H1 (cell line): ENCODE measurements around the gene ONECUT3. TPM values are rescaled to one million over a fixed set of nuclear protein-coding genes. Genes with fewer than 3 reads are reported as not detected.
"Not testable (repeated sequence)": the region's sequence is repeated elsewhere in the genome, so short reads cannot be mapped to it uniquely, and the experiment has no call there.

Experiments used
- CTCF ChIA-PET: fragments of 300-600 bp; sonication (Branson Sonifier 250); formaldehyde crosslinking; loops from one replicate; lab custom pipeline; 2021; ENCODE audit not compliant: partially characterized antibody; lab: Charles Lee
- POLR2A ChIA-PET: fragments of 300-600 bp; sonication (Branson Sonifier 250); formaldehyde crosslinking; loops from one replicate; lab custom pipeline; 2021; ENCODE audit warnings: inconsistent platforms; ENCODE audit not compliant: partially characterized antibody; lab: Charles Lee
- DNase-seq, 2 experiments: peaks; one replicate each; pipeline versions ENCODE4 v3.0.0 to v3.0.0-alpha.2; 2010 to 2022; ENCODE audit warnings: low spot score in 2 of 2, low read depth in 1 of 2, mixed read lengths in 1 of 2
- FAIRE-seq: peaks from 2 replicates; lab custom pipeline; 2011; peaks lifted over from hg19 to GRCh38; lab: Jason Lieb, UNC
- H2AFZ ChIP-seq: 2 replicates; pipeline ENCODE4 v1.8.1; 2012; ENCODE audit warnings: low read length, inconsistent platforms
- H2AK5ac ChIP-seq: 2 replicates; pipeline ENCODE4 v1.6.1; 2013; ENCODE audit warnings: low read depth, low read length
- H2BK120ac ChIP-seq: replicated peaks from 2 replicates; pipeline ENCODE3; 2013; ENCODE audit warnings: low read depth, low read length, inconsistent platforms
- H2BK12ac ChIP-seq: 2 replicates; pipeline ENCODE4 v1.6.1; 2013; ENCODE audit warnings: low read depth, low read length
- H2BK15ac ChIP-seq: 2 replicates; pipeline ENCODE4 v1.6.1; 2013; ENCODE audit warnings: low read length
- H2BK20ac ChIP-seq: 2 replicates; pipeline ENCODE4 v1.6.1; 2013; ENCODE audit warnings: low read length
- H2BK5ac ChIP-seq: 2 replicates; pipeline ENCODE4 v1.6.1; 2013; ENCODE audit warnings: low read depth, low read length
- H3K14ac ChIP-seq: 2 replicates; pipeline ENCODE4 v1.6.1; 2013; ENCODE audit warnings: inconsistent platforms; ENCODE audit not compliant: insufficient read length
- H3K18ac ChIP-seq: 2 replicates; pipeline ENCODE4 v1.6.1; 2013; ENCODE audit warnings: low read length; ENCODE audit errors: extremely low read depth
- H3K23ac ChIP-seq: 2 replicates; pipeline ENCODE4 v1.6.1; 2013; ENCODE audit warnings: inconsistent platforms; ENCODE audit not compliant: insufficient read length
- H3K23me2 ChIP-seq: 2 replicates; pipeline ENCODE4 v1.6.1; 2013; ENCODE audit warnings: low read depth, low read length
- H3K27ac ChIP-seq: 2 replicates; pipeline ENCODE4 v1.6.1; 2011; ENCODE audit warnings: low read depth, low read length, inconsistent platforms
- H3K27me3 ChIP-seq, 4 experiments: replicated peaks in 1 of 4; 1 replicate in 1 of 4; 2 replicates in 3 of 4; pipeline versions ENCODE4 v1.6.1 to v1.8.1; 2011 to 2013; ENCODE audit warnings: low read length in 3 of 4, mild to moderate bottlenecking in 3 of 4, inconsistent platforms in 2 of 4, mixed read lengths in 2 of 4, moderate library complexity in 1 of 4; ENCODE audit not compliant: control insufficient read depth in 3 of 4, insufficient read depth in 3 of 4; ENCODE audit errors: extremely low read depth in 1 of 4
- H3K36me3 ChIP-seq, 4 experiments: 2 replicates each; pipeline versions ENCODE4 v1.6.1 to v1.8.1; 2011 to 2013; ENCODE audit warnings: mild to moderate bottlenecking in 4 of 4, low read length in 3 of 4, moderate library complexity in 2 of 4, control low read depth in 1 of 4, inconsistent platforms in 1 of 4; ENCODE audit not compliant: insufficient read depth in 4 of 4, control insufficient read depth in 2 of 4
- H3K4ac ChIP-seq: replicated peaks from 2 replicates; pipeline ENCODE3; 2013; ENCODE audit warnings: low read length, low read depth, mixed read lengths, inconsistent platforms; ENCODE audit not compliant: insufficient read length
- H3K4me1 ChIP-seq, 4 experiments: replicated peaks in 1 of 4; 1 replicate in 1 of 4; 2 replicates in 3 of 4; pipeline versions ENCODE4 v1.6.1 to v1.8.1; 2011 to 2013; ENCODE audit warnings: low read length in 3 of 4, inconsistent platforms in 2 of 4, mixed read lengths in 1 of 4; ENCODE audit not compliant: insufficient read depth in 4 of 4, control insufficient read depth in 3 of 4
- H3K4me2 ChIP-seq, 2 experiments: 2 replicates each; pipeline versions ENCODE4 v1.6.1 to v1.8.1; 2011 to 2013; ENCODE audit warnings: low read depth in 2 of 2, low read length in 2 of 2, control low read depth in 1 of 2, inconsistent platforms in 1 of 2, mild to moderate bottlenecking in 1 of 2; ENCODE audit not compliant: insufficient read depth in 1 of 2
- H3K4me3 ChIP-seq, 4 experiments: fragments of 200-600, 300-600 bp in 1 of 4; sonication (generic), shearing (Covaris generic), sonication (Bioruptor Twin) in 1 of 4; 2 replicates each; pipeline versions ENCODE4 v1.5.1 to v1.8.1; 2011 to 2016; ENCODE audit warnings: low read length in 4 of 4, low read depth in 3 of 4, control low read depth in 2 of 4, inconsistent platforms in 2 of 4, mild to moderate bottlenecking in 2 of 4, mixed read lengths in 1 of 4, moderate library complexity in 1 of 4; ENCODE audit not compliant: insufficient read depth in 2 of 4; ENCODE audit errors: extremely low read depth in 1 of 4
- H3K56ac ChIP-seq: replicated peaks from 2 replicates; pipeline ENCODE3; 2013; ENCODE audit warnings: low read depth, mild to moderate bottlenecking, mixed read lengths, low read length, inconsistent platforms; ENCODE audit not compliant: insufficient read length
- H3K79me1 ChIP-seq: 2 replicates; pipeline ENCODE4 v1.6.1; 2013; ENCODE audit warnings: low read depth, low read length, control low read depth
- H3K79me2 ChIP-seq, 2 experiments: 2 replicates each; pipeline versions ENCODE4 v1.6.1 to v1.8.1; 2012 to 2013; ENCODE audit warnings: low read length in 2 of 2, mild to moderate bottlenecking in 2 of 2, inconsistent platforms in 1 of 2; ENCODE audit not compliant: insufficient read depth in 2 of 2, control insufficient read depth in 1 of 2
- H3K9ac ChIP-seq, 4 experiments: replicated peaks in 1 of 4; 1 replicate in 1 of 4; 2 replicates in 3 of 4; pipeline versions ENCODE4 v1.6.1 to v1.8.1; 2011 to 2013; ENCODE audit warnings: low read depth in 3 of 4, low read length in 3 of 4, control low read depth in 2 of 4, mild to moderate bottlenecking in 2 of 4, moderate library complexity in 2 of 4, inconsistent platforms in 1 of 4; ENCODE audit errors: extremely low read depth in 1 of 4
- H3K9me3 ChIP-seq, 2 experiments: 2 replicates each; pipeline versions ENCODE4 v1.6.1 to v1.8.1; 2012 to 2013; ENCODE audit warnings: mild to moderate bottlenecking in 2 of 2, moderate library complexity in 2 of 2, control low read depth in 1 of 2, inconsistent platforms in 1 of 2, low read depth in 1 of 2, low read length in 1 of 2, mixed read lengths in 1 of 2; ENCODE audit not compliant: insufficient read depth in 2 of 2
- H4K20me1 ChIP-seq, 2 experiments: replicated peaks in 1 of 2; 2 replicates each; pipeline versions ENCODE3 to v1.8.1; 2011 to 2013; ENCODE audit warnings: inconsistent platforms in 2 of 2, low read length in 2 of 2, mild to moderate bottlenecking in 1 of 2; ENCODE audit not compliant: insufficient read depth in 2 of 2, control insufficient read depth in 1 of 2
- H4K5ac ChIP-seq: 2 replicates; pipeline ENCODE4 v1.6.1; 2013; ENCODE audit warnings: low read length, low read depth, mixed read lengths, inconsistent platforms; ENCODE audit not compliant: insufficient read length
- H4K8ac ChIP-seq: 2 replicates; pipeline ENCODE4 v1.8.0; 2013; ENCODE audit warnings: mild to moderate bottlenecking, moderate library complexity, low read length, inconsistent platforms; ENCODE audit not compliant: insufficient read depth; ENCODE audit errors: extremely low read depth
- H4K91ac ChIP-seq: replicated peaks from 2 replicates; pipeline ENCODE3; 2013; ENCODE audit warnings: low read length, mixed read lengths, inconsistent platforms; ENCODE audit not compliant: insufficient read length
- WGBS, 2 experiments: shearing (Covaris generic) in 1 of 2; methylation state at CpG; one replicate each; pipeline versions ENCODE4 v1.1.6 to v1.1.7; 2013 to 2015; ENCODE audit warnings: low lambda C conversion rate in 2 of 2, mixed read lengths in 2 of 2, inconsistent platforms in 1 of 2, low coverage in 1 of 2, missing lambda C conversion rate in 1 of 2; ENCODE audit not compliant: insufficient replicate concordance in 2 of 2, insufficient coverage in 1 of 2, insufficient read length in 1 of 2; ENCODE audit errors: extremely low coverage in 1 of 2, missing lambda C conversion rate in 1 of 2; 5-methylcytosine and 5-hydroxymethylcytosine counted together
- polyA plus RNA-seq, 7 experiments: library from polyadenylated mRNA; depleted of rRNA in 3 of 7; stranded (reverse) in 5 of 7; unstranded in 2 of 7; fragments of >200 nt in 5 of 7; fragments of 200-250 nt in 2 of 7; gene quantifications; 1 replicate in 5 of 7; 2 replicates in 1 of 7; 4 replicates in 1 of 7; pipeline versions ENCODE4 v1.2.1 to v1.2.3, GENCODE V29; 2011 to 2013; ENCODE audit warnings: missing spikeins in 2 of 7, mixed read lengths in 2 of 7
- total RNA-seq: library from RNA; stranded (reverse); fragmentation: NEBNext Ultra II Directional; extraction: Animal tissue kit (Norgen Biotek cat#: 25700); gene quantifications from 2 replicates; pipeline ENCODE4 v1.2.1, GENCODE V29; 2021

The ONECUT3 gene
- total and polyA plus RNA-seq, 2 of the 8 experiments (the other 6 are each of a cell fraction or from before 2014, with no cell fraction given), result not detected

DNA sequence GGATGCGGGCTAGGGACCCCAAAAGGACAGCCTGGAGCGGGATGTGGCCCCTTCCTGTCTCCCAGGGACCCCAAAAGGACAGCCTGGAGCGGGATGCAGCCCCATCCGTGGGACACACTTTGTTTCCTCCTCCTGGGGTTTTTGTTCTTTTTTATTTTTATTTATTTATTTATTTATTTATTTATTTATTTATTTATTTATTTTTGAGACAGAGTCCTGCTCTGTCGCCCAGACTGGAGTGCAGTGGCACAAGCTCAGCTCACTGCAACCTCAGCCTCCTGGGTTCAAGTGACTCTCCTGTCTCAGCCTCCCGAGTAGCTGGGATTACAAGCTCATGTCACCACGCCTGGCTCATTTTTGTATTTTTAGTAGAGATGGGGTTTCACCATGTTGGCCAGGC, 44.0 kb downstream of the ONECUT3 start:
- H3K27ac ChIP-seq, H3K79me2 ChIP-seq, H3K4me3 ChIP-seq, H2AFZ ChIP-seq, H3K23ac ChIP-seq, H3K23me2 ChIP-seq, H4K91ac ChIP-seq, H2BK20ac ChIP-seq, H3K4me2 ChIP-seq, H3K9me3 ChIP-seq, H2BK120ac ChIP-seq, H3K36me3 ChIP-seq, H3K79me1 ChIP-seq, FAIRE-seq, H4K20me1 ChIP-seq, H2BK12ac ChIP-seq, H3K56ac ChIP-seq, H2AK5ac ChIP-seq, H3K18ac ChIP-seq, H3K14ac ChIP-seq, H2BK5ac ChIP-seq, H3K4ac ChIP-seq, H4K5ac ChIP-seq, H2BK15ac ChIP-seq, DNase-seq, H4K8ac ChIP-seq, H3K9ac ChIP-seq, H3K27me3 ChIP-seq: not testable (repeated sequence)
- peaks cover 0 to 15% (median 8%) of the 10 kb centered on the region in 4 experiments; a peak in 5 of 7 replicates for H3K4me1 ChIP-seq
- ChIA-PET POLR2A (interaction anchor here (1.2 kb wide), 1 partner anchor 29 kb away, joined by 3 read pairs; no protein-coding TSS in a partner anchor), CTCF (interaction anchor here (1.2 to 10.7 kb wide), 11 partner anchors 9 to 125 kb away, joined by 4 to 150 read pairs (median 22); partner anchors contain the start of gene ATP8B3)
- WGBS, 2 experiments, result 94% methylated on average over 7 of the region's 7 CpGs; no CpG with 5 or more reads in 1 of the 2 experiments
